Stimulated activated CD4-positive, alpha-beta T cell treated with anti-CD3 and anti-CD28 coated beads, Interleukin-4, amount 100 ng/mL, for 24 hours (primary cell): Measurements from ENCODE around the gene CTAGE9.
"Not testable (repeated sequence)": the region's sequence is repeated elsewhere in the genome, so short reads cannot be mapped to it uniquely, and the experiment has no call there.

ENCODE experiments used
- DNase-seq: peaks from one replicate; pipeline ENCODE4 v3.0.0-alpha.2; 2020

Gene CTAGE9

GRCh38 chr6:131727868-131728267, 17.1 kb upstream of the CTAGE9 start:
- no peak for DNase-seq

- DNase-seq: no peak
These were observed 16.6 kb upstream of the CTAGE9 start for GRCh38 chr6:131727467-131727866.

- DNase-seq: no peak
These were observed 13.3 kb upstream of the CTAGE9 start for GRCh38 chr6:131724114-131724513.

GRCh38 chr6:131721161-131721560, 10.3 kb upstream of the CTAGE9 start:
- DNase-seq: no peak

GRCh38 chr6:131717836-131718542, 7.2 kb upstream of the CTAGE9 start:
- no peak for DNase-seq

GRCh38 chr6:131715567-131715966, 4.8 kb upstream of the CTAGE9 start:
- DNase-seq: not testable (repeated sequence)

GRCh38 chr6:131703905-131704304, 6.9 kb downstream of the CTAGE9 start:
- DNase-seq: not testable (repeated sequence)

GRCh38 chr6:131700851-131701250, 10.0 kb downstream of the CTAGE9 start:
- not testable (repeated sequence) for DNase-seq

DNA sequence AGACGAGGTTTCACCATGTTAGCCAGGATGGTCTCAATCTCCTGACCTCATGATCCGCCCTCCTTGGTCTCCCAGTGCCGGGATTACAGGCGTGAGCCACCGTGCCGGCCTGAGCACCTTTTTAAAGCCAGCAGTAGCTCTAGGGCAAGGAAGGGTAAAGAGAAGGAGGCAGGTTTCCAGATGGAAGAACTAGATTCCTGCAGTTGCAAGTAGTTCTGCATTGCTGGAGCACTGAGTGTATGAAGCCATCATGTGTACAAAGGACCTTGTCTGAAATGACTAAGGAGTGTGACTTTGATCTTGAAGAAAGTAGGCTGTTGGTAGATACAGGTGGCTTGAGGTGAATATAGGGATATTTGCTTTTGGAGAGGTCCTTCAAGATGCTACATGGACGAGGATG, 13.9 kb downstream of the CTAGE9 start:
- DNase-seq: no peak

GRCh38 chr6:131694832-131695426, 15.9 kb downstream of the CTAGE9 start:
- peak; percentile 12 for DNase-seq

- DNase-seq: no peak
These were observed 17.4 kb downstream of the CTAGE9 start for GRCh38 chr6:131693384-131693783.

DNA sequence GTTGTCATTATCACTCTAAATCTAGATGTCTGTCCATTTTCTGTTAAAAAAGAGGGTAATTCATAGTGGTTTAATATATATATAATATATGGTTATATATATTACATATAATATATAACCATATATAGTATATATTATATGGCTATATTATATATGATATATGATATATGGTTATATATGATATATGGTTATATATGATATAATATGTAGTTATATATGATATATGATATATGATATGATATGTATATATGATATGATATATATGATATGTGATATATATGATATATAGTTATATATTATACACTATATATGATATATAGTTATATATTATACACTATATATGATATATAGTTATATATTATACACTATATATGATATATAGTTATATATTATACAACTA, 18.2 kb downstream of the CTAGE9 start:
- no peak for DNase-seq

DNA sequence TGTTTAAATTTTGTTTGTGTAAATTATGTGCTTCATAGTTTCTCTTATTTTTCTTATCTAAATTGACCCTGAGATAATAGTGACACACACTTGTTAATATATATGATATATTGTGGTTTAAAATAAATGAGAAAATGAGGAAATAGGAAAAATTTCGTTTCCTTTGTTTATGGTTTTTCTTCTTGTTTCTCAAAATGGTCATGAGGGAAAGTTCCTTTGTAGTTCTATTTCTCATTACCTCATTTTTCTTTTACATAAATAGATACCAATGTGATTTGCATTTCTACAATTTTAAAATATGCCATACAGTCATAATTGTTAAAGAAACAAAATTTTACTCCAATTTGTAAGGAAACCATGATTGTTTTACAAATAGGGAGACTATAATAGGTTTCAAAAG, 18.8 kb downstream of the CTAGE9 start:
- DNase-seq: no peak

- DNase-seq: no peak
These were observed 22.5 kb downstream of the CTAGE9 start for GRCh38 chr6:131688286-131688685.

DNA sequence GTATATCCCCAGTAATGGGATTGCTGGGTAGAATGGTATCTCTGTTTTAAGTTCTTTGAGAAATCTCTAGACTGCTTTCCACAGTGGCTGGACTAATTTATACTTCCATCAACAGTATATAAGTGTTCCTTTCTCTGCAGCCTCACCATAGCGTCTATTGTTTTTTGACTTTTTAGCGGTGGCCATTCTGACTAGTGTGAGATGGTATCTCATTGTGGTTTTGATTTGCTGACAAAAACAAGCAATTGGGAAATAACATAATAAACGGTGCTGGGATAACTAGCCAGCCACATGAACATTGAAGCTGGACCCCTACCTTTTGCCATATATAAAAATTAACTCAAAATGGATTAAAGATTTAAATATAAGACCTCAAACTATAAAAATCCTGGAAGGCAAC, 23.8 kb downstream of the CTAGE9 start:
- no peak for DNase-seq

GRCh38 chr6:131685266-131685780, 25.5 kb downstream of the CTAGE9 start:
- no peak for DNase-seq

DNA sequence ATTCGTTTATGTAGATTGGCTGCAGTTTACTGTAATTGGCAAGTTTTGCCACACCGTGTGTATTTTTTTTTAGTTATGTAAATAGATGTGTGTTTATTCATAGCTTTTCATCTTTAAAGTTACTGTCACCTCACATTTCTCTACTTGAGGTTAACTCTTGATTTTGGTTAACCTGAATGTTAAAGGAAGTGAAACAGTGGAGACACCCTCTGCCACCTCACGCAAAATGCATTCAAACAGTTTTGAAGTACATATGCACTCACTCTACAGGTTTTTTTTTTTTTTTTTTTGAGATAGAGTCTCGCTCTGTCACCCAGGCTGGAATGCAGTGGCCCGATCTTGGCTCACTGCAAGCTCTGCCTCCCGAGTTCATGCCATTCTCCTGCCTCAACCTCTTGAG, 27.3 kb downstream of the CTAGE9 start:
- no peak for DNase-seq

DNA sequence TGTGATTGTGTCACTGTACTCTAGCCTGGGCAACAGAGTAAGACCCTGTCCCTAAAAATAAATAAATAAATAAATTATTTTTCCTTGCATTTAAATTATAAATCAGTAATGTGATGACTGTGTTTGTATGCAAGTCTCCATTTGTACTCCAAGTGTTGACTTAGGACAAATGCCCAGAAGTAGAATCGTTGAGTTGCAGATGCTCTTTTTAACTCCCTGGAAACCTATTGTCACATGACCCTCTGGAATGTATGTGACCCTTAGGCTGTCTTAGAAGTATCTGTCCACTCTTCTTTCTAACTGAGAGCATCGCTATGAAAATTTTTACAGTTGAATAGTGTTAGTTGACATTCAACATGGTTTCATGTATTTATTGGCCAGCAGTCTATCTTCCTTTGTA, 28.4 kb downstream of the CTAGE9 start:
- no peak for DNase-seq

DNA sequence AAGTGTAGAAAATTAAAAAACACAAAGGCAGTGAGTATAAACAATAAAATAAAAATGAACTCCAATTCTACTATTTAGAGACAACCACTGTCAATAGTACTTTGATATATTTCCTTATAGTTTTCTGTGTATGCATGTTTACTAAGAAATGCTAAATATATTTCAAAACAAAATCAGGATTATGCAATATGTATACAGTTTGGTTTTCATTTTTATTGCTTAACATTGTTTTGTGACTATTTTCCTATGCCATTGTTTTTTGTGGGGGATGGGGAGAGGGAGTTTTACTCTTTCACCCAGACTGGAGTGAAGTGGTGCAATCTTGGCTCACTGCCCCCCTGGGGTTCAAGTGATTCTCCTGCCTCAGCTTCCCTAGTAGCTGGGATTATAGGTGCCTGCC, 29.2 kb downstream of the CTAGE9 start:
- no peak for DNase-seq

GRCh38 chr6:131680868-131681267, 29.9 kb downstream of the CTAGE9 start:
- DNase-seq: no peak

- no peak for DNase-seq
These were observed 32.4 kb downstream of the CTAGE9 start for GRCh38 chr6:131678442-131678841.

- no peak for DNase-seq
These were observed 37.6 kb downstream of the CTAGE9 start for GRCh38 chr6:131673184-131673583.

DNA sequence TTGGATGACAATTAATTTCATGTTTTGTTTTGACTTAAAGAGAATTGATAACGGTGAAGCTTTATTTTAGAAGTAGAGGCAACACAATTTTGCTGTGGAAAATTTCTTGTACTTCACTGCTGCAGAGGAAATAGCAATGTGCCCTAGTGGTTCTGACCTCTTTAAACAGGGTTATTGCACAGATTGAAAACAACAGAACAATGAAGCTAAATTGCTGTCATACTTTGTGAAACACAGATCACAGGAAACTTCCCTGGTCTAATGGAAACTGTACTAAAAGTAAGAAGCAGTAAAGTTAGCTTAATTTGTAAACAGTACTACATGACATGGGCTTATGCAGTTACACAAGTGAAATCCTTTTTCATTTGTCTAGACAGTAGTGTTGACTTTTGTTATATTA, 40.9 kb downstream of the CTAGE9 start:
- DNase-seq: no peak

GRCh38 chr6:131663578-131664165, 47.1 kb downstream of the CTAGE9 start:
- no peak for DNase-seq
